SK-N-SH treated with all-trans-retinoic acid at 6 μM for 48 hours (cell line): Measurements from ENCODE around the gene REG1B.
"Not testable (repeated sequence)": the region's sequence is repeated elsewhere in the genome, so short reads cannot be mapped to it uniquely, and the experiment has no call there.

Source experiments
- ATAC-seq: fragments of 200-7000 bp; cut with Tn5 transposase; 3 replicates; pipeline ENCODE4 v1.9.1; 2020; ENCODE audit warnings: mild to moderate bottlenecking, moderate library complexity
- ARNTL ChIP-seq: fragments of 450-650 bp; formaldehyde crosslinking; IDR thresholded peaks from 2 replicates; pipeline ENCODE4 v1.5.0; 2020; ENCODE audit warnings: low read depth, mild to moderate bottlenecking, moderate library complexity, borderline replicate concordance
- BACH2 ChIP-seq: fragments of 250-450 bp; sonication (Bioruptor Pico); IDR thresholded peaks from 2 replicates; pipeline ENCODE4 v1.9.0; 2021; ENCODE audit warnings: mild to moderate bottlenecking, borderline replicate concordance
- CSDC2 ChIP-seq: fragments of 250-450 bp; sonication (Bioruptor Pico); IDR thresholded peaks from 2 replicates; pipeline ENCODE4 v1.5.0; 2020; ENCODE audit warnings: mild to moderate bottlenecking, moderate library complexity
- CSRNP3 ChIP-seq: fragments of 250-450 bp; sonication (Bioruptor Pico); IDR thresholded peaks from 2 replicates; pipeline ENCODE4 v1.5.1; 2021; ENCODE audit warnings: mild to moderate bottlenecking, moderate library complexity
- ESRRG ChIP-seq: fragments of 250-450 bp; sonication (Bioruptor Pico); IDR thresholded peaks from 2 replicates; pipeline ENCODE4 v1.6.1; 2021; ENCODE audit warnings: mild to moderate bottlenecking
- GLIS3 ChIP-seq: fragments of 250-450 bp; sonication (Bioruptor Pico); IDR thresholded peaks from 2 replicates; pipeline ENCODE4 v1.5.0; 2020; ENCODE audit warnings: mild to moderate bottlenecking, moderate library complexity
- ISL1 ChIP-seq: fragments of 250-450 bp; sonication (Bioruptor Pico); IDR thresholded peaks from 2 replicates; pipeline ENCODE4 v2.1.2; 2022; ENCODE audit warnings: mild to moderate bottlenecking, moderate library complexity
- OSR1 ChIP-seq: fragments of 250-450 bp; sonication (Bioruptor Pico); IDR thresholded peaks from 2 replicates; pipeline ENCODE4 v1.8.0; 2022; ENCODE audit warnings: moderate library complexity, mild to moderate bottlenecking, inconsistent platforms
- PATZ1 ChIP-seq: fragments of 250-450 bp; sonication (Bioruptor Pico); IDR thresholded peaks from 2 replicates; pipeline ENCODE4 v1.8.0; 2020; ENCODE audit warnings: mild to moderate bottlenecking, moderate library complexity, borderline replicate concordance
- POU6F1 ChIP-seq: fragments of 250-450 bp; sonication (Bioruptor Pico); IDR thresholded peaks from 2 replicates; pipeline ENCODE4 v1.8.0; 2021; ENCODE audit warnings: low read depth, mild to moderate bottlenecking, moderate library complexity, borderline replicate concordance
- PPARA ChIP-seq: fragments of 250-450 bp; sonication (Bioruptor Pico); IDR thresholded peaks from 2 replicates; pipeline ENCODE4 v1.5.0; 2020; ENCODE audit warnings: mild to moderate bottlenecking, borderline replicate concordance
- SNAI2 ChIP-seq: fragments of 250-450 bp; sonication (Bioruptor Pico); IDR thresholded peaks from 2 replicates; pipeline ENCODE4 v1.5.0; 2020; ENCODE audit warnings: mild to moderate bottlenecking, moderate library complexity
- TCF4 ChIP-seq: fragments of 250-450 bp; sonication (Bioruptor Pico); IDR thresholded peaks from 2 replicates; pipeline ENCODE4 v1.8.0; 2021; ENCODE audit warnings: mild to moderate bottlenecking, moderate library complexity, borderline replicate concordance
- TOX ChIP-seq: fragments of 250-450 bp; sonication (Bioruptor Pico); IDR thresholded peaks from 2 replicates; pipeline ENCODE4 v1.8.0; 2021; ENCODE audit warnings: mild to moderate bottlenecking, moderate library complexity, borderline replicate concordance
- TSHZ2 ChIP-seq: fragments of 250-450 bp; sonication (Bioruptor Pico); IDR thresholded peaks from 2 replicates; pipeline ENCODE4 v1.5.0; 2020; ENCODE audit warnings: mild to moderate bottlenecking, moderate library complexity
- ZFP3 ChIP-seq: fragments of 250-450 bp; sonication (Bioruptor Pico); IDR thresholded peaks from 2 replicates; pipeline ENCODE4 v1.5.0; 2020; ENCODE audit warnings: mild to moderate bottlenecking, moderate library complexity
- ZFP30 ChIP-seq: fragments of 450-650 bp; formaldehyde crosslinking; IDR thresholded peaks from 2 replicates; pipeline ENCODE4 v1.5.0; 2022; ENCODE audit warnings: mild to moderate bottlenecking, moderate library complexity
- ZNF565 ChIP-seq: fragments of 450-650 bp; formaldehyde crosslinking; conservative IDR thresholded peaks from 2 replicates; pipeline ENCODE4 v1.5.0; 2020; ENCODE audit warnings: low read depth, mild to moderate bottlenecking, moderate library complexity
- ZNF8 ChIP-seq: fragments of 450-650 bp; formaldehyde crosslinking; IDR thresholded peaks from 2 replicates; pipeline ENCODE4 v1.5.0; 2020; ENCODE audit warnings: mild to moderate bottlenecking, moderate library complexity

The REG1B gene

GRCh38 chr2:79065201-79065600 is 22.6 kb downstream of the REG1B start (continued):
- TF ChIP-seq ISL1 = no peak
- no peak for TF ChIP-seq PATZ1 (CRISPR knock-in tag)
- no peak for TF ChIP-seq ZFP30 (CRISPR knock-in tag)

- not testable (repeated sequence) for ATAC-seq
Observed at GRCh38 chr2:79054769-79055168, 33.0 kb downstream of the REG1B start.

GRCh38 chr2:79053486-79053885 is 34.3 kb downstream of the REG1B start:
- ATAC-seq = not testable (repeated sequence)

- TF ChIP-seq CSRNP3 = no peak
- TF ChIP-seq CSDC2 (CRISPR knock-in tag) = no peak
- no peak for TF ChIP-seq ZFP30 (CRISPR knock-in tag)
- TF ChIP-seq PPARA = no peak
- no peak for TF ChIP-seq ZFP3 (CRISPR knock-in tag)
- TF ChIP-seq TOX (CRISPR knock-in tag) = no peak
- no peak for TF ChIP-seq ZNF8
- TF ChIP-seq TCF4 = no peak
- TF ChIP-seq GLIS3 = no peak
- TF ChIP-seq BACH2 (CRISPR knock-in tag) = no peak
- TF ChIP-seq POU6F1 (CRISPR knock-in tag) = no peak
- TF ChIP-seq ZNF565 = no peak
- TF ChIP-seq PATZ1 (CRISPR knock-in tag) = no peak
- no peak for TF ChIP-seq SNAI2 (CRISPR knock-in tag)
- no peak for TF ChIP-seq ARNTL (CRISPR knock-in tag)
- no peak for TF ChIP-seq ESRRG (CRISPR knock-in tag)
- ATAC-seq = no peak
Observed at GRCh38 chr2:79041032-79041448, 46.8 kb downstream of the REG1B start.

- TF ChIP-seq TCF4 (no peak), TSHZ2 (CRISPR knock-in tag) (no peak), ISL1 (no peak), ZNF8 (no peak), GLIS3 (no peak), CSDC2 (CRISPR knock-in tag) (no peak), OSR1 (CRISPR knock-in tag) (no peak), CSRNP3 (no peak), ZFP30 (CRISPR knock-in tag) (no peak), ZFP3 (CRISPR knock-in tag) (no peak), ZNF565 (no peak), PATZ1 (CRISPR knock-in tag) (no peak), BACH2 (CRISPR knock-in tag) (no peak)
Observed at GRCh38 chr2:79039944-79040343, 47.8 kb downstream of the REG1B start.

More at GRCh38 chr2:79039944-79040343, 47.8 kb downstream of the REG1B start:
- ATAC-seq = no peak
